Measurements from ENCODE around the gene RBBP9.

The RBBP9 gene

DNA sequence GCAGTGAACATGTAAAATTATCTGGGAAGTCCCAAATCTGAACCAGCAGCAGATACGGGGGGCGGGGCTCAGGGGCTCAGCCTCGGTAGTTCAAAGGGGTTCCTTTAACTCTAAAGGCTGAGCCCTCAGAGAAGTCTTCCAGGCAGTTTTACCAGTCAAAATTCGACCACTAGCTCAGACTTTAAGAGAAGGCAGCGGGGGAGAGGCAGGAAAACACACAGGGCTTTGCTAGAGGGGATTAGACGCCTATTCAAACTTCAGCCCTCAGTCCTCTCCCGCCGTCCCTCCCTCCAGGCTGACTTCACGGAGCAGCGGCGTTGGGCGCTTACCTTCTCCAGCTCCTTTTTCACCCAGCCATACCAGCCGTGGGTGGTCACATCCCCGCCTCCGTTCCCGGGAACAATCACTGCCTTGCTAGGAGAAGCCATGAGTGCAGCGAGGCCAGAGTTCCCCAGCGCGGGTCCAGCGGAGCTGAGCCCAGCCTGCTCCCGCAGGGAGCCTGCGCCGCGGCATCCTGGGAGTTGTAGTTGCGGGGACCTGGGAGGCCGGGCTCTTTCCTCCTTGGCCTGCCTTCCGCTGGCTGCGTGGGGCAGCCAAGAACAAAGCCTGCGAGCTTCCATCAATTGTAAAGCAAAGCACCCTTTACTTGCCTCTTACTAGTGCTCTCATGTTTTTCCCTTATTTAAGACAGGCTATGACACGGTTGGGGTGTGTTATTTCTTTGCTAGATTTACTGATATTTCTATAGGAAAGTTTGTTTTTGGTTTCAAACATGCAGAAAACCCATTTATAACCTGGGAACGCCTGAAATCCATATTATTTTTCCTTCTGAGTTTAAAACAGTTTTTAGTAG, at the start of gene RBBP9:
Gene RBBP9, minus strand, starts transcription at position 486 of the 853 bp plus-strand sequence. Its CDS starts 58 bp downstream, at position 428.
- in situ Hi-C loops (cut with HindIII; ENCODE audit: low sequenced_read_pairs) = no loop called here
- no peak for TF ChIP-seq CTCF (IDR thresholded peaks at IDR 0.05; ENCODE audit: low read depth, low read length, missing control alignments)
- peak within 1 kb of the TSS; percentile 75 for H3K4me3 ChIP-seq (ENCODE audit: low read depth, low read length)
- peak; percentile 38 for DNase-seq (ENCODE audit: low read depth)

DNA sequence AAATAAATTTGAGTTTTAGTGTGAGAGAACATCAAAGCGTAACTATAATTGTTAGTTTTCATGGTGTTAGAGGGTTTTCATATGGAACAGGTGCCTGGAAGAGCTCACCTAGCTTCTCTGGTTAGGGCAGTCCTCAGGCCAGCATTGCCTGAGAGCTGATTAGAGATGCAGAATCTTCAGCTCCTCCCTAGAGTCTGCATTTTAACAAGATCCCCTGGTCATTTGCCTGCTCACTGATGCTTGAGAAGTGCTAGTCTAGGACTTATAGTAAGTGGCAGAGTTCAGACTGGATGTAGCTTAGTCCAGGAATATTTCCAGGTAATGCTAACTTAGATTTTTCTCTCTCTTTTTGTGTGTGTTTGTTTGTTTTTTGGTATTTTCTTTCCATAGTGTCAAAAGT, 48.5 kb upstream of the RBBP9 start:
- no peak for TF ChIP-seq CTCF (IDR thresholded peaks at IDR 0.05; ENCODE audit: low read depth, low read length, missing control alignments)
- no peak for DNase-seq (ENCODE audit: low read depth)
- in situ Hi-C loops (cut with HindIII; ENCODE audit: low sequenced_read_pairs) = no loop called here
- H3K4me3 ChIP-seq (ENCODE audit: low read depth, low read length) = no peak overlapping the region

DNA sequence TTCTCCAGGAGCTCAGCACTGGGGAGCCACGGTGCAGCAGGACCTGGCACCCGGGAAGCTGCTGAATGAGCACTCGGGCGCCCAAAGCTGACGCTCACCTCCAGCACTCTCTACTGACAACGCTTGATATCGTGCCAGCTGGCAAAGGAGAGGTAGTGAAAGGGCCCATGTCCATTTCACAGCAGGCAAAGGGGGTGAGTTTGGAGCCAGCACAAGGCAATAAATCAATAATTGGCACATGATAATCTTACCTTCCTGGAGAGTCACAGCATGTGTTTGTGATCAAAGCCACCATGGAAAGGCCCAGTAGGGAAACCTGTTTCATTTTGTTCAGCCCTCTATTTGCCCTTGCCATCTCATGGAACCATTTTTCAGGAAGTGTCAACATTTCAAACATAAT, 46.9 kb upstream of the RBBP9 start:
- in situ Hi-C loops (cut with HindIII; ENCODE audit: low sequenced_read_pairs) = no loop called here
- DNase-seq (ENCODE audit: low read depth) = no peak
- no peak for TF ChIP-seq CTCF (IDR thresholded peaks at IDR 0.05; ENCODE audit: low read depth, low read length, missing control alignments)
- H3K4me3 ChIP-seq (ENCODE audit: low read depth, low read length) = no peak overlapping the region

DNA sequence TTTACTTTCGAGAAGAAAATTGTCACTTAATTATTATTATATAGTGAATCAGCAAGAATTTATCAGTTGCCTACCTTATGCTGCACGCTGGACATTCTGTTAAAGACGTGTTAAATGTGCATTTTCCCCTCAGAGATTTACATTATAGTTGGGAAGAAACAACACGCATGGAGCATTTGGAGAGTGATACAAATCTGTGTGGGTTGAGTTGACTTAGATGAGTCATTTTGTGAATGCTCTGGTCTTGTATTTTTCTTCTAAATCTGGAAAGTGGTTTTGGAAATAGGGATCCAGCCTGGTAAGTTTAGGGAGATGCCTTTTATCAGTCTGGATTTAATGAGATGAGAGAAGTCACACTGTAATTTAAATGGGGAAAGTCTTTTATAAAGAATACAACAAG, 46.2 kb upstream of the RBBP9 start:
- TF ChIP-seq CTCF (IDR thresholded peaks at IDR 0.05; ENCODE audit: low read depth, low read length, missing control alignments) = no peak
- no peak overlapping the region for H3K4me3 ChIP-seq (ENCODE audit: low read depth, low read length)
- no peak for DNase-seq (ENCODE audit: low read depth)
- in situ Hi-C loops (cut with HindIII; ENCODE audit: low sequenced_read_pairs) = no loop called here

- in situ Hi-C loops (cut with HindIII; ENCODE audit: low sequenced_read_pairs) = no loop called here
- no peak for TF ChIP-seq CTCF (IDR thresholded peaks at IDR 0.05; ENCODE audit: low read depth, low read length, missing control alignments)
- no peak overlapping the region for H3K4me3 ChIP-seq (ENCODE audit: low read depth, low read length)
- DNase-seq (ENCODE audit: low read depth) = no peak
Observed at GRCh38 chr20:18541741-18542140, 44.7 kb upstream of the RBBP9 start.

DNA sequence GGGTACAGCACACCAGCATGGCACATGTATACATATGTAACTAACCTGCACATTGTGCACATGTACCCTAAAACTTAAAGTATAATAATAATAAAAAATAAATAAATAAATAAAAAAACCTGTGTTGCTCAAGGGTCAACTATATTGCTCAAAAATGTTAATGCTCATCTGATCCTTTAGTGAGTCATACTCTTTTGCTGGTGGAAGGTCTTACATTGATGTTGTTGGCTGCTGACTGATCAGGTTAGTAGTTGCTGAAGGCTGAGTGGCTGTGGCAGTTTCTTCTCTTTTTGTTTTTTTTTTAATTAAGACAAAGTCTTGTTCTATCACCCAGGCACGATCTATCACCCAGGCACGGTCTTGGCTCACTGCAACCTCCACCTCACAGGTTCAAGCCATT, 40.6 kb upstream of the RBBP9 start:
- TF ChIP-seq CTCF (IDR thresholded peaks at IDR 0.05; ENCODE audit: low read depth, low read length, missing control alignments) = no peak
- DNase-seq (ENCODE audit: low read depth) = no peak
- in situ Hi-C loops (cut with HindIII; ENCODE audit: low sequenced_read_pairs) = no loop called here
- no peak overlapping the region for H3K4me3 ChIP-seq (ENCODE audit: low read depth, low read length)
